Measurements from ENCODE around the gene RAD51AP2. TPM values are rescaled to one million over a fixed set of nuclear protein-coding genes. Genes with fewer than 3 reads are reported as not detected.

Gene RAD51AP2
- total and polyA plus RNA-seq, 2 of the 13 experiments (the other 11 are each of a cell fraction or from before 2014, with no cell fraction given) = 0.11 to 0.12 TPM

- intact Hi-C loops (cut with micrococcal nuclease; ENCODE audit: unreplicated experiment) = no loop called here
- in situ Hi-C loops (cut with HindIII; ENCODE audit: extremely low pct_ligation_motif_present, low pct_unique_long_range_greater_than_20kb) = loop anchor here (10.0 kb wide), 1 partner anchor 170 kb away; no protein-coding TSS in a partner anchor
Measured at GRCh38 chr2:17475286-17475685, 43.0 kb downstream of the RAD51AP2 start.

DNA sequence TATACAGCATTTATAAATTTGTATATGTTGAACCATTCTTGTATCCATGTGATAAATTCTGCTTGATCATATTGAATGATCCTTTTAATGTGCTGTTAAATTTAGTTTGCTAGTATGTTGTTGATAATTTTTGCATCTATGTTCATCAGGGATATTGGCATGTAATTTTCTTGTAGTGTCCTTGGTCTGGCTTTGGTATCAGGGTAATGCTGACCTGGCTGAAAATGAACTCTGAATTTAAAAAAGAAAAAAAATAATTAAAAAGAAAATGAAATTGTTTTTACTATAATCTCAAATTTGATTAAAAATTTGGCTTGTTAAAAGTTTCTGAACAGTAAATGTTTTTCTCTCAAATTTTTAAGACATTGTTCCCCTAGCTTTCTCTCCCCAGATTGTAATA lies 46.3 kb downstream of the RAD51AP2 start:
- H3K9me3 ChIP-seq (ENCODE audit: low read length) = peaks cover 28% of the 10 kb centered on the region
- DNase-seq (ENCODE audit: low spot score) (no peak), FAIRE-seq (no peak), ATAC-seq (no peak)
- no peaks in the 10 kb centered on the region for H3K79me2 ChIP-seq (ENCODE audit: insufficient read depth, low read length)
- H3K9ac ChIP-seq (ENCODE audit: insufficient read depth, low read depth, low read length) = no peak overlapping the region
- H2AFZ ChIP-seq (ENCODE audit: low read length) = no peak overlapping the region
- no TSS peak for BruUV-seq (replicated peaks)
- H3K4me3 ChIP-seq (replicated peaks in 1 of 3; ENCODE audit: insufficient read depth in 1 of 3, low read depth in 2 of 3, low read length in 3 of 3) = no peak overlapping the region
- no peaks in the 10 kb centered on the region for H3K27me3 ChIP-seq (ENCODE audit: control insufficient read depth in 1 of 2, insufficient read depth in 2 of 2, low read length in 2 of 2)
- no peaks in the 10 kb centered on the region for H4K20me1 ChIP-seq (ENCODE audit: insufficient read depth, low read length)
- intact Hi-C loops (cut with micrococcal nuclease; ENCODE audit: unreplicated experiment) = loop anchor here (1.0 kb wide), 4 partner anchors 68 to 199 kb away; partner anchors contain the start of gene VSNL1
- ChIA-PET POLR2A (no interaction called here), CTCF (ENCODE audit: low intra/inter-chr PET ratio, low total read pairs) (interaction anchor here (2.0 to 4.4 kb wide), 3 partner anchors 101 to 200 kb away, joined by 7 to 61 read pairs (median 9); no protein-coding TSS in a partner anchor)
- in situ Hi-C loops (cut with HindIII; ENCODE audit: extremely low pct_ligation_motif_present, low pct_unique_long_range_greater_than_20kb) = loop anchor here (5.0 to 10.0 kb wide), 3 partner anchors 100 to 200 kb away; no protein-coding TSS in a partner anchor
- H3K4me1 ChIP-seq (ENCODE audit: insufficient read depth, low read length) = peaks cover 6% of the 10 kb centered on the region; the same call in 1 of the 2 replicates
- no peak overlapping the region for H3K27ac ChIP-seq (ENCODE audit: extremely low read length, insufficient read depth, low read length)
- H3K4me2 ChIP-seq (ENCODE audit: low read depth, low read length) = no peak overlapping the region
- no peaks in the 10 kb centered on the region for H3K36me3 ChIP-seq (replicated peaks in 1 of 2; ENCODE audit: control insufficient read depth in 1 of 2, insufficient read depth in 2 of 2, low read length in 2 of 2)
- peak; percentile 50; the same call in 1 of the 2 replicates for TF ChIP-seq MAFF (IDR thresholded peaks at IDR 0.05; ENCODE audit: low read depth, low read length)
- TF ChIP-seq ZNF790 (CRISPR knock-in tag; IDR thresholded peaks at IDR 0.05; ENCODE audit: borderline replicate concordance) = no peak
- TF ChIP-seq SNAPC2 (CRISPR knock-in tag; IDR thresholded peaks at IDR 0.05) = no peak
- TF ChIP-seq ZNF205 (CRISPR knock-in tag; IDR thresholded peaks at IDR 0.05) = no peak
- TF ChIP-seq POLR2AphosphoS5 (IDR thresholded peaks at IDR 0.05; ENCODE audit: low read depth, low read length) = no peak
- TF ChIP-seq CHCHD3 (CRISPR knock-in tag; IDR thresholded peaks at IDR 0.05) = no peak
- TF ChIP-seq, protein P1, sequence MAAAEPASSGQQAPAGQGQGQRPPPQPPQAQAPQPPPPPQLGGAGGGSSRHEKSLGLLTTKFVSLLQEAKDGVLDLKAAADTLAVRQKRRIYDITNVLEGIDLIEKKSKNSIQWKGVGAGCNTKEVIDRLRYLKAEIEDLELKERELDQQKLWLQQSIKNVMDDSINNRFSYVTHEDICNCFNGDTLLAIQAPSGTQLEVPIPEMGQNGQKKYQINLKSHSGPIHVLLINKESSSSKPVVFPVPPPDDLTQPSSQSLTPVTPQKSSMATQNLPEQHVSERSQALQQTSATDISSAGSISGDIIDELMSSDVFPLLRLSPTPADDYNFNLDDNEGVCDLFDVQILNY (CRISPR knock-in tag; conservative IDR thresholded peaks at IDR 0.05) = no peak
- TF ChIP-seq RFXAP (CRISPR knock-in tag; IDR thresholded peaks at IDR 0.05; ENCODE audit: borderline replicate concordance) = no peak
- no peak for TF ChIP-seq ZNF124 (CRISPR knock-in tag; IDR thresholded peaks at IDR 0.05)
- TF ChIP-seq ETV5 (CRISPR knock-in tag; IDR thresholded peaks at IDR 0.05; ENCODE audit: borderline replicate concordance) = no peak
- TF ChIP-seq NR1H2 (CRISPR knock-in tag; IDR thresholded peaks at IDR 0.05; ENCODE audit: borderline replicate concordance, low read depth) = no peak

More at GRCh38 chr2:17475286-17475685, 43.0 kb downstream of the RAD51AP2 start:
- POLR2A ChIA-PET = no interaction called here
- no peak for DNase-seq (ENCODE audit: low spot score)
- Histone ChIP-seq H3K9ac (ENCODE audit: insufficient read depth, low read depth, low read length) (no peak overlapping the region), H3K79me2 (ENCODE audit: insufficient read depth, low read length) (no peaks in the 10 kb centered on the region), H3K27ac (ENCODE audit: extremely low read length, insufficient read depth, low read length) (no peak overlapping the region), H3K27me3 (ENCODE audit: control insufficient read depth in 1 of 2, insufficient read depth in 2 of 2, low read length in 2 of 2) (no peaks in the 10 kb centered on the region), H4K20me1 (ENCODE audit: insufficient read depth, low read length) (no peaks in the 10 kb centered on the region), H3K4me3 (replicated peaks in 1 of 3; ENCODE audit: insufficient read depth in 1 of 3, low read depth in 2 of 3, low read length in 3 of 3) (no peak overlapping the region), H3K4me1 (ENCODE audit: insufficient read depth, low read length) (peaks cover 21% of the 10 kb centered on the region), H3K9me3 (ENCODE audit: low read length) (peaks cover 6% of the 10 kb centered on the region), H3K4me2 (ENCODE audit: low read depth, low read length) (no peak overlapping the region), H2AFZ (ENCODE audit: low read length) (no peak overlapping the region), H3K36me3 (replicated peaks in 1 of 2; ENCODE audit: control insufficient read depth in 1 of 2, insufficient read depth in 2 of 2, low read length in 2 of 2) (no peaks in the 10 kb centered on the region)
- 92% methylated on average over 1 of the region's 1 CpG for WGBS (ENCODE audit: low lambda C conversion rate)
- ATAC-seq = no peak
- TF ChIP-seq SMARCE1 (IDR thresholded peaks at IDR 0.05; ENCODE audit: borderline replicate concordance) = no peak
- no peak for TF ChIP-seq ZNF18 (CRISPR knock-in tag; IDR thresholded peaks at IDR 0.05; ENCODE audit: insufficient replicate concordance)
- TF ChIP-seq BCL6 (CRISPR knock-in tag; IDR thresholded peaks at IDR 0.05) = peak; percentile 78
- TF ChIP-seq ZFP1 (CRISPR knock-in tag; IDR thresholded peaks at IDR 0.05) = no peak
- no peak for TF ChIP-seq KDM1A (CRISPR knock-in tag; IDR thresholded peaks at IDR 0.05)
- TF ChIP-seq NONO (IDR thresholded peaks at IDR 0.05) = no peak
- no peak for TF ChIP-seq NONO (CRISPR knock-in tag; conservative IDR thresholded peaks at IDR 0.05)
- no peak for TF ChIP-seq MXD4 (CRISPR knock-in tag; IDR thresholded peaks at IDR 0.05)
- no peak for TF ChIP-seq ZNF577 (CRISPR knock-in tag; IDR thresholded peaks at IDR 0.05; ENCODE audit: borderline replicate concordance, low read depth)
- no TSS peak for BruUV-seq (replicated peaks)
- CTCF ChIA-PET (ENCODE audit: low intra/inter-chr PET ratio, low total read pairs) = no interaction called here
- FAIRE-seq = no peak

Data from HepG2 (cell line).